Measurements from ENCODE around the gene SLX9.

The SLX9 gene

DNA sequence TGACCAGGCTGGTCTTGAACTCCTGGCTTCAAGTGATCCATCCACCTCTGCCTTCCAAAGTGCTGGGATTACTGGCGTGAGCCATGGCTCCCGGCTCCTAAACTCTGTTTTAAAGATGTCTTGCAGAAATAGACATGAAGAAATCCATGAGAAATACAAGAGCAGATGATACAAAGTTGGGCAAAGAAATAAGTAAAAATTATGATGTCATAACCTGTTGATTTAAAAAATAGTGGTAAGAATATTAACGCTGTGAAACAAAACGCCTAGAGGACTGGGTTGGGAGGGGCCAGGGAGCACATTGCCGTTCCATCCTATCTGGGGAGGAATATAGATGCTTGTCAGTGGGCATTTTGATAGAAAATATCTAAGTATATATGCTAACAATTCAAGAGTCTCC, 17.9 kb upstream of the SLX9 start:
- no peak overlapping the region for H4K91ac ChIP-seq (ENCODE audit: low read length)
- WGBS: 93% methylated on average over 4 of the region's 5 CpGs
- H3K4me3 ChIP-seq (ENCODE audit: insufficient read depth in 1 of 2, low read depth in 1 of 2, low read length in 2 of 2): no peak overlapping the region
- no peak overlapping the region for H3K4me2 ChIP-seq (ENCODE audit: low read length, poor library complexity, severe bottlenecking)
- no peak overlapping the region for H3K9ac ChIP-seq (ENCODE audit: low read length)
- no peak overlapping the region for H3K23ac ChIP-seq (ENCODE audit: low read length in 2 of 2)
- no peaks in the 10 kb centered on the region for H3K36me3 ChIP-seq (ENCODE audit: control insufficient read depth in 1 of 2, insufficient read depth in 2 of 2, low read depth in 1 of 2, low read length in 2 of 2)
- H2BK5ac ChIP-seq (ENCODE audit: low read depth, low read length, poor library complexity, severe bottlenecking): no peak overlapping the region
- no peak overlapping the region for H2AFZ ChIP-seq (ENCODE audit: low read depth, low read length)
- peaks cover 63 to 89% of the 10 kb centered on the region in 2 experiments for H3K27me3 ChIP-seq (ENCODE audit: control insufficient read depth in 1 of 2, insufficient read depth in 1 of 2, low read length in 2 of 2)
- H2BK15ac ChIP-seq (ENCODE audit: low read depth, poor library complexity, severe bottlenecking): no peak overlapping the region
- no peak overlapping the region for H3K14ac ChIP-seq (ENCODE audit: low read length in 2 of 2)
- no peak overlapping the region for H2BK120ac ChIP-seq (ENCODE audit: low read depth, low read length)
- H3K18ac ChIP-seq (ENCODE audit: low read depth in 1 of 2, low read length in 2 of 2): no peak overlapping the region
- no peak overlapping the region for H4K8ac ChIP-seq (ENCODE audit: low read length)
- H3K79me1 ChIP-seq (replicated peaks; ENCODE audit: low read length, poor library complexity, severe bottlenecking): no peaks in the 10 kb centered on the region
- no peak overlapping the region for H3K27ac ChIP-seq (ENCODE audit: low read length, poor library complexity, severe bottlenecking)
- peaks cover 8% of the 10 kb centered on the region for H3K4me1 ChIP-seq (ENCODE audit: control insufficient read depth, insufficient read depth, low read depth, low read length)
- no peak overlapping the region for H3K4ac ChIP-seq (ENCODE audit: low read depth in 1 of 2, low read length in 2 of 2)
- H2AK5ac ChIP-seq (ENCODE audit: low read length, severe bottlenecking): no peak overlapping the region
- no peak for DNase-seq
- H3K9me3 ChIP-seq (ENCODE audit: control insufficient read depth, low read length): no peaks in the 10 kb centered on the region
- H2BK12ac ChIP-seq (ENCODE audit: low read length in 2 of 2): no peak overlapping the region

- Histone ChIP-seq H2BK12ac (ENCODE audit: low read length in 2 of 2) (no peak overlapping the region), H2AFZ (ENCODE audit: low read depth, low read length) (no peak overlapping the region), H2BK15ac (ENCODE audit: low read depth, poor library complexity, severe bottlenecking) (no peak overlapping the region), H3K4ac (ENCODE audit: low read depth in 1 of 2, low read length in 2 of 2) (no peak overlapping the region), H3K4me3 (ENCODE audit: insufficient read depth in 1 of 2, low read depth in 1 of 2, low read length in 2 of 2) (no peak overlapping the region), H4K91ac (ENCODE audit: low read length) (no peak overlapping the region), H3K14ac (ENCODE audit: low read length in 2 of 2) (no peak overlapping the region), H2BK120ac (ENCODE audit: low read depth, low read length) (no peak overlapping the region), H3K27ac (ENCODE audit: low read length, poor library complexity, severe bottlenecking) (no peak overlapping the region), H3K18ac (ENCODE audit: low read depth in 1 of 2, low read length in 2 of 2) (no peak overlapping the region), H3K9ac (ENCODE audit: low read length) (no peak overlapping the region), H3K4me1 (ENCODE audit: control insufficient read depth, insufficient read depth, low read depth, low read length) (peaks cover 24% of the 10 kb centered on the region), H2BK5ac (ENCODE audit: low read depth, low read length, poor library complexity, severe bottlenecking) (no peak overlapping the region), H3K23ac (ENCODE audit: low read length in 2 of 2) (no peak overlapping the region), H2AK5ac (ENCODE audit: low read length, severe bottlenecking) (no peak overlapping the region), H3K27me3 (ENCODE audit: control insufficient read depth in 1 of 2, insufficient read depth in 1 of 2, low read length in 2 of 2) (peaks cover 46 to 80% of the 10 kb centered on the region in 2 experiments), H3K79me1 (replicated peaks; ENCODE audit: low read length, poor library complexity, severe bottlenecking) (no peaks in the 10 kb centered on the region), H3K9me3 (ENCODE audit: control insufficient read depth, low read length) (no peaks in the 10 kb centered on the region), H3K36me3 (ENCODE audit: control insufficient read depth in 1 of 2, insufficient read depth in 2 of 2, low read depth in 1 of 2, low read length in 2 of 2) (no peaks in the 10 kb centered on the region), H3K4me2 (ENCODE audit: low read length, poor library complexity, severe bottlenecking) (no peak overlapping the region), H4K8ac (ENCODE audit: low read length) (no peak overlapping the region)
- DNase-seq: no peak
- whole genome bisulfite sequencing: 96% methylated on average over 9 of the region's 10 CpGs
Measured at GRCh38 chr21:44923480-44924084, 16.2 kb upstream of the SLX9 start.

DNA sequence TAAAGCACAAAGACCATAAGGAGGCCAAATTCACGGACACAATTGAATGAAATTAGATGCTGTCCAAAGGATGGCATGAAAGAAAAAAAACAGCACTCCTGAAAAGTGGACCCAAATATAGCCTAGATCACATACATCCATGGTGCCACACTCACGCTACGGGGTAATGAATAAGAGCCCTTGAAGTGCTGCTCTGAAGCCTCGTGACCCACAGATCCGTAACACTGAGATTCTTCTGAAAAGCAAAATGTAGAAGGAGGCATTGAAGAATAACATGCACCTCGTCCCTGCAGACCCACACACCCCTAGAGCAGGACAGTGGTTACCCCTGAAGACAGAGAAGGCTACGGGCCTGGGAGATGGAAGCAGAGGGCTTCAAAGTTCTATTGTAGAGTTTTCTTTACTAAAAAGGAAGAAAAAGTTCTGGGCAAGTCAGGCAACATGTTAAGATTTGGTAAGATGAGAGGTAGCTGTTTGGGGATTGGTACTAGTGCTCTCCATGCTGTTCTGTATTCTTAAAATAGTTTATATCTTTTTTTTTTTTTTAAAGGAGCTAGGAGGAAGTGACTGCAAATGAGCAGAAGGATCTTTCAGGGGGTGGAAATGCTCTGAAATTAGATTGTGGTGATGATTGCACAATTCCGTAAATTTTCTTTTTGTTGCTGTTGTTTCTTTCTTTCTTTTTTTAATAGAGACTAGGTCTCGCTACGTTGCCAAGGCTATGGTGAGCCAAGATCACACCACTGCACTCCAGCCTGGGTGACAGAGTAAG, 15.0 kb upstream of the SLX9 start:
- no peak overlapping the region for H3K27ac ChIP-seq (ENCODE audit: low read length, poor library complexity, severe bottlenecking)
- peak; percentile 49 for DNase-seq
- H3K9ac ChIP-seq (ENCODE audit: low read length): peak overlapping the region; percentile 48
- no peak overlapping the region for H2AFZ ChIP-seq (ENCODE audit: low read depth, low read length)
- H2AK5ac ChIP-seq (ENCODE audit: low read length, severe bottlenecking): no peak overlapping the region
- H3K4me3 ChIP-seq (ENCODE audit: insufficient read depth in 1 of 2, low read depth in 1 of 2, low read length in 2 of 2): no peak overlapping the region
- no peak overlapping the region for H2BK15ac ChIP-seq (ENCODE audit: low read depth, poor library complexity, severe bottlenecking)
- H3K9me3 ChIP-seq (ENCODE audit: control insufficient read depth, low read length): peaks cover 3% of the 10 kb centered on the region
- no peak overlapping the region for H3K4me2 ChIP-seq (ENCODE audit: low read length, poor library complexity, severe bottlenecking)
- no peak overlapping the region for H4K91ac ChIP-seq (ENCODE audit: low read length)
- no peak overlapping the region for H3K4ac ChIP-seq (ENCODE audit: low read depth in 1 of 2, low read length in 2 of 2)
- H2BK12ac ChIP-seq (ENCODE audit: low read length in 2 of 2): no peak overlapping the region
- 88% methylated on average over 10 of the region's 10 CpGs for WGBS
- H3K79me1 ChIP-seq (replicated peaks; ENCODE audit: low read length, poor library complexity, severe bottlenecking): no peaks in the 10 kb centered on the region
- no peak overlapping the region for H3K23ac ChIP-seq (ENCODE audit: low read length in 2 of 2)
- peaks cover 34 to 75% of the 10 kb centered on the region in 2 experiments for H3K27me3 ChIP-seq (ENCODE audit: control insufficient read depth in 1 of 2, insufficient read depth in 1 of 2, low read length in 2 of 2)
- no peak overlapping the region for H2BK5ac ChIP-seq (ENCODE audit: low read depth, low read length, poor library complexity, severe bottlenecking)
- H4K8ac ChIP-seq (ENCODE audit: low read length): no peak overlapping the region
- peaks cover 30% of the 10 kb centered on the region for H3K4me1 ChIP-seq (ENCODE audit: control insufficient read depth, insufficient read depth, low read depth, low read length)
- no peaks in the 10 kb centered on the region for H3K36me3 ChIP-seq (ENCODE audit: control insufficient read depth in 1 of 2, insufficient read depth in 2 of 2, low read depth in 1 of 2, low read length in 2 of 2)
- H3K18ac ChIP-seq (ENCODE audit: low read depth in 1 of 2, low read length in 2 of 2): no peak overlapping the region
- no peak overlapping the region for H3K14ac ChIP-seq (ENCODE audit: low read length in 2 of 2)
- no peak overlapping the region for H2BK120ac ChIP-seq (ENCODE audit: low read depth, low read length)

DNA sequence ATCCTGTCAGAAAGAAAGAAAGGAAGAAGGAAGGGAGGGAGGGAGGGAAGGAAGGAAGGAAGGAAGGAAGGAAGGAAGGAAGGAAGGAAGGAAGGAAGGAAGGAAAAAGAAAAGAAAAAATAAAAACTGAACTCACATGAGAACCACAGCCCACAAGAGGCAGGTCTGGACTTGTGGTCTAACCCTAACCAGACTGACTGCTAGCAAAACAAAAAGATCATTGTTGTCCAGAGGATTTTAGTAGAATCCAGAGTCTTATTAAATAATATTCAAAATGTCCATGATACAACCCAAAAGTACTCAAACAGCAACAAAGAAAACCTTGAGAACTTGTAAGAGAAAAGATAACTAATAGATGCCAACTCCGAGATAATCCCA, 14.5 kb upstream of the SLX9 start:
- Histone ChIP-seq H3K4ac (ENCODE audit: low read depth in 1 of 2, low read length in 2 of 2) (no peak overlapping the region), H3K79me1 (replicated peaks; ENCODE audit: low read length, poor library complexity, severe bottlenecking) (no peaks in the 10 kb centered on the region), H3K27me3 (ENCODE audit: control insufficient read depth in 1 of 2, insufficient read depth in 1 of 2, low read length in 2 of 2) (peaks cover 29 to 75% of the 10 kb centered on the region in 2 experiments), H3K9ac (ENCODE audit: low read length) (peak overlapping the region; percentile 48), H4K8ac (ENCODE audit: low read length) (no peak overlapping the region), H2BK15ac (ENCODE audit: low read depth, poor library complexity, severe bottlenecking) (no peak overlapping the region), H4K91ac (ENCODE audit: low read length) (no peak overlapping the region), H3K9me3 (ENCODE audit: control insufficient read depth, low read length) (peaks cover 3% of the 10 kb centered on the region), H2BK120ac (ENCODE audit: low read depth, low read length) (no peak overlapping the region), H3K36me3 (ENCODE audit: control insufficient read depth in 1 of 2, insufficient read depth in 2 of 2, low read depth in 1 of 2, low read length in 2 of 2) (no peaks in the 10 kb centered on the region), H2BK5ac (ENCODE audit: low read depth, low read length, poor library complexity, severe bottlenecking) (no peak overlapping the region), H3K4me1 (ENCODE audit: control insufficient read depth, insufficient read depth, low read depth, low read length) (peaks cover 33% of the 10 kb centered on the region), H2AK5ac (ENCODE audit: low read length, severe bottlenecking) (no peak overlapping the region), H3K23ac (ENCODE audit: low read length in 2 of 2) (no peak overlapping the region), H3K18ac (ENCODE audit: low read depth in 1 of 2, low read length in 2 of 2) (no peak overlapping the region), H3K4me3 (ENCODE audit: insufficient read depth in 1 of 2, low read depth in 1 of 2, low read length in 2 of 2) (no peak overlapping the region), H2BK12ac (ENCODE audit: low read length in 2 of 2) (no peak overlapping the region), H2AFZ (ENCODE audit: low read depth, low read length) (no peak overlapping the region), H3K4me2 (ENCODE audit: low read length, poor library complexity, severe bottlenecking) (no peak overlapping the region), H3K27ac (ENCODE audit: low read length, poor library complexity, severe bottlenecking) (no peak overlapping the region), H3K14ac (ENCODE audit: low read length in 2 of 2) (no peak overlapping the region)
- DNase-seq: no peak
- WGBS: 96% methylated on average over 1 of the region's 1 CpG

Measured in mesenchymal stem cell (in vitro differentiated cells and primary cell).